Heart left ventricle (tissue), 16 donors: ENCODE results near the gene RNPEPL1. TPM values are rescaled to one million over a fixed set of nuclear protein-coding genes. Genes with fewer than 3 reads are reported as not detected.

Experiments
- ATAC-seq, 4 donors: fragments of 200-7000 bp; cut with Tn5 transposase; one replicate each; pipeline ENCODE4 v1.9.1; 2020 to 2022; ENCODE audit warnings: moderate library complexity in 4 of 4, mild to moderate bottlenecking in 3 of 4, moderate number of reproducible peaks in 1 of 4
- DNase-seq, 5 donors: peaks; one replicate each; pipeline ENCODE4 v3.0.0-alpha.2; 2020
- H3K27ac ChIP-seq, 12 donors: fragments of 200-600 bp; sonication (generic) in 4 of 12; one replicate each; pipeline versions ENCODE4 v1.5.0 to v1.8.0; 2016 to 2022; ENCODE audit warnings: mild to moderate bottlenecking in 2 of 12
- H3K27me3 ChIP-seq, 9 donors: fragments of 200-600 bp; sonication (generic) in 2 of 9; one replicate each; pipeline versions ENCODE4 v1.5.1 to v1.8.0; 2016 to 2022; ENCODE audit warnings: mild to moderate bottlenecking in 3 of 9
- H3K36me3 ChIP-seq, 9 donors: fragments of 200-600 bp; sonication (generic) in 2 of 9; one replicate each; pipeline versions ENCODE4 v1.5.0 to v1.8.0; 2018 to 2022; ENCODE audit warnings: mild to moderate bottlenecking in 2 of 9
- H3K4me1 ChIP-seq, 12 donors: fragments of 200-600 bp; sonication (generic) in 4 of 12; one replicate each; pipeline versions ENCODE4 v1.5.0 to v1.8.0; 2016 to 2022; ENCODE audit warnings: mild to moderate bottlenecking in 3 of 12
- H3K4me3 ChIP-seq, 12 donors: fragments of 200-600 bp; sonication (generic) in 4 of 12; one replicate each; pipeline versions ENCODE4 v1.5.0 to v1.8.0; 2017 to 2022; ENCODE audit warnings: mild to moderate bottlenecking in 9 of 12, moderate library complexity in 4 of 12
- H3K9me3 ChIP-seq, 12 donors: fragments of 200-600 bp; sonication (generic) in 4 of 12; one replicate each; pipeline versions ENCODE4 v1.5.0 to v1.8.0; 2016 to 2022; ENCODE audit warnings: mild to moderate bottlenecking in 1 of 12
- CTCF ChIP-seq, 12 donors: fragments of 200-600 bp; sonication (generic) in 4 of 12; IDR thresholded peaks; one replicate each; pipeline versions ENCODE4 v1.5.0 to v1.8.0; 2018 to 2022; ENCODE audit warnings: antibody characterized with exemption in 12 of 12, mild to moderate bottlenecking in 5 of 12
- POLR2A ChIP-seq, 2 donors: fragments of 450-650 bp; IDR thresholded peaks; one replicate each; pipeline ENCODE4 v1.6.1; 2017; ENCODE audit warnings: antibody characterized with exemption in 2 of 2, mild to moderate bottlenecking in 2 of 2, moderate library complexity in 2 of 2
- WGBS, 4 donors: extraction: QIAGEN DNeasy Blood & Tissue Kit in 2 of 4; methylation state at CpG; one replicate each; pipeline versions ENCODE4 v1.1.5 to v1.1.7; 2013 to 2018; 5-methylcytosine and 5-hydroxymethylcytosine counted together
- intact Hi-C, 10 donors: fragments of 100-400 bp; cut with DNase I; formaldehyde crosslinking; loops; one replicate each; pipeline versions ENCODE4 v1.11.1 to v1.14.2; 2022
- polyA plus RNA-seq, 2 donors: library from polyadenylated mRNA; stranded (reverse); fragments of 200-250 nt; gene quantifications; one replicate each; pipeline ENCODE4 v1.2.3, GENCODE V29; 2013
- total RNA-seq, 9 donors: library from RNA; depleted of rRNA in 2 of 9; stranded (reverse); fragments of >200 nt in 2 of 9; fragmentation: NEBNext Ultra II Directional in 3 of 9; extraction: Animal tissue kit (Norgen Biotek cat#: 25700) in 3 of 9; gene quantifications; one replicate each; pipeline versions ENCODE4 v1.1.0 to v1.2.4, GENCODE V29; 2016 to 2023
- donor health status: ischemic (EF 13 %, LVEDD 7.1; RV severe dilation, severe dysfunction).
- donor health status: healthy with polysubstance abuse.
- donor health status: DM: no; HTN: yes; CAD: no.
- donor health status: DM: no; HTN: no; CAD: no.
- donor health status: ischemic (EF 25% LVEDD 6.9; RV normal size, moderate dysfunction).
- donor health status: ischemic (EF 25% LVEDD 5.7; RV mildly dilated, moderate dysfunction).
- donor health status: healthy.
- donor health status: DM: yes; HTN: yes; CAD: no.
- donor health status: ischemic (EF 35%, LVEDD 5.7; RV mildly dilated, moderate dysfunction).
- donor health status: nonischemic (EF 11% LVEDD 7.7; RV severe dilation, severe dysfunction).
- donor health status: DM: yes; HTN: yes; CAD: no.
- donor health status: PGD.
- donor health status: ischemic (EF 29% LVEDD 5.4; RV normal size, mild dysfunction).
- donor health status: nonischemic (EF 23%, LVEDD 6.1; RV moderate dilation, normal function).

The RNPEPL1 gene
- total and polyA plus RNA-seq, 11 donors: 67.5 to 206 (median 91.0) TPM

- peaks cover 0 to 19% (median 6%) of the 10 kb centered on the region in 9 donors for H3K36me3 ChIP-seq
- H3K27ac ChIP-seq: no peak overlapping the region
- H3K9me3 ChIP-seq: no peaks in the 10 kb centered on the region
- H3K4me3 ChIP-seq: peak overlapping the region; percentile 16 to 61 (median 48)
- 32 to 50% (median 39%) methylated on average over 2 to 51 of the region's 51 CpGs for WGBS, 4 donors
- H3K4me1 ChIP-seq: peaks cover 7 to 47% (median 37%) of the 10 kb centered on the region in 12 donors
- DNase-seq (peak in 3 of 5 donors; percentile 24 to 53 (median 33)), ATAC-seq (no peak)
- TF ChIP-seq POLR2A (IDR thresholded peaks at IDR 0.05): no peak
- TF ChIP-seq CTCF (IDR thresholded peaks at IDR 0.05): no peak
- peaks cover 0 to 3% (median 0%) of the 10 kb centered on the region in 9 donors for H3K27me3 ChIP-seq
- intact Hi-C loops: no loop called here
Observed at GRCh38 chr2:240557101-240557751, 11.1 kb upstream of the RNPEPL1 start.

- H3K4me1 ChIP-seq: peaks cover 7 to 52% (median 40%) of the 10 kb centered on the region in 12 donors
- peaks cover 0 to 3% (median 0%) of the 10 kb centered on the region in 9 donors for H3K27me3 ChIP-seq
- ATAC-seq (peak in 3 of 4 donors; percentile 31 to 34 (median 33)), DNase-seq (peak in 4 of 5 donors; percentile 70 to 87 (median 78))
- peak within 1 kb of the TSS; percentile 16 to 61 (median 48) for H3K4me3 ChIP-seq
- H3K36me3 ChIP-seq: peaks cover 0 to 13% (median 2%) of the 10 kb centered on the region in 9 donors
- H3K27ac ChIP-seq: no peak within 1 kb of the TSS
- no peaks in the 10 kb centered on the region for H3K9me3 ChIP-seq
- WGBS, 4 donors: 5 to 18% (median 6%) methylated on average over 9 to 47 of the region's 47 CpGs; no CpG with 5 or more reads in 1 of the 4 donors
- no peak for TF ChIP-seq CTCF (IDR thresholded peaks at IDR 0.05)
- TF ChIP-seq POLR2A (IDR thresholded peaks at IDR 0.05): no peak
- intact Hi-C loops: no loop called here
Observed at GRCh38 chr2:240557808-240558207, 10.5 kb upstream of the RNPEPL1 start, which contains the start of gene ANKMY1. Gene ANKMY1, minus strand, starts transcription at chr2:240557988. Its CDS starts 653 bp downstream, at chr2:240557335.

GRCh38 chr2:240558236-240558761 lies 10.0 kb upstream of the RNPEPL1 start:
- 83 to 86% (median 84%) methylated on average over 16 to 18 of the region's 18 CpGs for WGBS, 4 donors
- ATAC-seq (no peak), DNase-seq (no peak)
- TF ChIP-seq POLR2A (IDR thresholded peaks at IDR 0.05) (no peak), CTCF (IDR thresholded peaks at IDR 0.05) (no peak)
- Histone ChIP-seq H3K27me3 (peaks cover 0 to 3% (median 0%) of the 10 kb centered on the region in 9 donors), H3K36me3 (peaks cover 0 to 12% (median under 1%) of the 10 kb centered on the region in 9 donors), H3K27ac (no peak overlapping the region), H3K9me3 (no peaks in the 10 kb centered on the region), H3K4me3 (peak overlapping the region in 9 of 12 donors; percentile 43 to 61 (median 50)), H3K4me1 (peaks cover 7 to 57% (median 40%) of the 10 kb centered on the region in 12 donors)
- intact Hi-C loops: no loop called here

- intact Hi-C loops: no loop called here
- no peak for TF ChIP-seq CTCF (IDR thresholded peaks at IDR 0.05)
- TF ChIP-seq POLR2A (IDR thresholded peaks at IDR 0.05): no peak
- no peak for DNase-seq
- H3K4me3 ChIP-seq: peak overlapping the region in 2 of 12 donors; percentile 91 to 94
- peaks cover 0 to 3% (median 0%) of the 10 kb centered on the region in 9 donors for H3K27me3 ChIP-seq
- H3K36me3 ChIP-seq: peaks cover 0 to 12% (median 0%) of the 10 kb centered on the region in 9 donors
- 87 to 97% (median 92%) methylated on average over 2 to 3 of the region's 3 CpGs for WGBS, 4 donors
- H3K4me1 ChIP-seq: peaks cover 7 to 67% (median 39%) of the 10 kb centered on the region in 12 donors
- no peak for ATAC-seq
- H3K27ac ChIP-seq: no peak overlapping the region
- no peaks in the 10 kb centered on the region for H3K9me3 ChIP-seq
Observed at GRCh38 chr2:240559286-240559685, 9.0 kb upstream of the RNPEPL1 start.
